IMR-90 (cell line): ENCODE measurements around the gene SEMA4D. TPM values are rescaled to one million over a fixed set of nuclear protein-coding genes. Genes with fewer than 3 reads are reported as not detected.
A peak's percentile ranks its signal among the peaks of the same experiment; 100 is the strongest.

ENCODE experiments used
- ATAC-seq: fragments of 200-7000 bp; cut with Tn5 transposase; 2 replicates; pipeline ENCODE4 v1.9.1; 2020; ENCODE audit warnings: low read depth, mild to moderate bottlenecking, moderate library complexity
- BruUV-seq: library from RNA; stranded (reverse); fragments of 400-500 nt; replicated peaks from 2 replicates; lab custom pipeline; 2021; lab: Mats Ljungman, UMichigan
- CTCF ChIA-PET: fragments of 300-600 bp; formaldehyde crosslinking; extraction: SDS; loops from one replicate; lab custom pipeline; 2021; ENCODE audit warnings: antibody characterized with exemption; lab: Yijun Ruan, JAX
- POLR2A ChIA-PET: fragments of 300-600 bp; sonication (Branson Sonifier 250); formaldehyde crosslinking; loops from one replicate; lab custom pipeline; 2022; ENCODE audit warnings: antibody characterized with exemption; ENCODE audit not compliant: unreplicated experiment; lab: Charles Lee
- DNase-seq: peaks from one replicate; pipeline ENCODE4 v3.0.0; 2013
- H2AFZ ChIP-seq: replicated peaks from 2 replicates; pipeline ENCODE3; 2013; ENCODE audit warnings: low read length, mild to moderate bottlenecking; ENCODE audit not compliant: poor library complexity
- H2AK5ac ChIP-seq: 2 replicates; pipeline ENCODE4 v1.6.1; 2013; ENCODE audit warnings: low read depth, low read length, inconsistent platforms
- H2AK9ac ChIP-seq: replicated peaks from 2 replicates; pipeline ENCODE3; 2013; ENCODE audit warnings: mild to moderate bottlenecking, low read depth, low read length, moderate library complexity; ENCODE audit not compliant: poor library complexity
- H2BK120ac ChIP-seq: 2 replicates; pipeline ENCODE4 v1.6.1; 2013; ENCODE audit warnings: low read depth, low read length, inconsistent platforms
- H2BK15ac ChIP-seq: 3 replicates; pipeline ENCODE4 v1.6.1; 2013; ENCODE audit warnings: low read depth, low read length, inconsistent platforms
- H2BK20ac ChIP-seq: 2 replicates; pipeline ENCODE4 v1.6.1; 2013; ENCODE audit warnings: low read depth, mild to moderate bottlenecking, inconsistent platforms, low read length, moderate library complexity
- H2BK5ac ChIP-seq: 2 replicates; pipeline ENCODE4 v1.6.1; 2013; ENCODE audit warnings: mild to moderate bottlenecking, low read depth, low read length, inconsistent platforms; ENCODE audit not compliant: poor library complexity, severe bottlenecking
- H3K14ac ChIP-seq: replicated peaks from 2 replicates; pipeline ENCODE4 v1.6.1; 2013; ENCODE audit warnings: low read depth, low read length, inconsistent platforms
- H3K18ac ChIP-seq: 2 replicates; pipeline ENCODE4 v1.6.1; 2013; ENCODE audit warnings: low read depth, low read length, control low read depth
- H3K23ac ChIP-seq: 2 replicates; pipeline ENCODE4 v1.6.1; 2013; ENCODE audit warnings: low read depth, low read length, inconsistent platforms
- H3K27ac ChIP-seq: 2 replicates; pipeline ENCODE4 v1.5.1; 2013; ENCODE audit warnings: mild to moderate bottlenecking, control low read depth, low read length; ENCODE audit not compliant: insufficient read depth
- H3K27me3 ChIP-seq: 2 replicates; pipeline ENCODE4 v1.6.1; 2013; ENCODE audit warnings: low read length; ENCODE audit not compliant: control insufficient read depth, insufficient read depth
- H3K36me3 ChIP-seq: 2 replicates; pipeline ENCODE4 v1.6.1; 2013; ENCODE audit warnings: low read length, mixed read lengths; ENCODE audit not compliant: control insufficient read depth, insufficient read depth
- H3K4ac ChIP-seq: 2 replicates; pipeline ENCODE4 v1.6.1; 2013; ENCODE audit warnings: low read depth, low read length, inconsistent platforms
- H3K4me1 ChIP-seq: 2 replicates; pipeline ENCODE4 v1.6.1; 2013; ENCODE audit warnings: low read length, mixed read lengths; ENCODE audit not compliant: control insufficient read depth, insufficient read depth
- H3K4me2 ChIP-seq: 2 replicates; pipeline ENCODE4 v1.6.1; 2013; ENCODE audit warnings: low read depth, mild to moderate bottlenecking, control low read depth, low read length, moderate library complexity
- H3K4me3 ChIP-seq: 2 replicates; pipeline ENCODE4 v1.5.1; 2013; ENCODE audit warnings: low read depth, mild to moderate bottlenecking, control low read depth, low read length, moderate library complexity; ENCODE audit not compliant: insufficient read depth
- H3K56ac ChIP-seq: 2 replicates; pipeline ENCODE4 v1.6.1; 2013; ENCODE audit warnings: low read length, inconsistent platforms; ENCODE audit not compliant: insufficient read depth; ENCODE audit errors: extremely low read depth
- H3K79me1 ChIP-seq, 2 experiments: 2 replicates each; pipeline ENCODE4 v1.6.1; 2013; ENCODE audit warnings: low read length in 2 of 2, inconsistent platforms in 1 of 2, low read depth in 1 of 2
- H3K9ac ChIP-seq: 2 replicates; pipeline ENCODE4 v1.6.1; 2013; ENCODE audit warnings: low read depth, low read length, control low read depth
- H3K9me1 ChIP-seq: 2 replicates; pipeline ENCODE4 v1.6.1; 2013; ENCODE audit warnings: low read length, inconsistent platforms; ENCODE audit not compliant: insufficient read depth
- H3K9me3 ChIP-seq: 2 replicates; pipeline ENCODE4 v1.6.1; 2013; ENCODE audit warnings: low read length; ENCODE audit not compliant: control insufficient read depth, insufficient read depth
- H4K20me1 ChIP-seq: 2 replicates; pipeline ENCODE4 v1.6.1; 2013; ENCODE audit warnings: low read length, inconsistent platforms; ENCODE audit not compliant: insufficient read depth
- H4K5ac ChIP-seq: 2 replicates; pipeline ENCODE4 v1.6.1; 2013; ENCODE audit warnings: mild to moderate bottlenecking, low read depth, low read length, control low read depth
- H4K8ac ChIP-seq, 2 experiments: 2 replicates each; pipeline ENCODE4 v1.6.1; 2013; ENCODE audit warnings: low read depth in 2 of 2, low read length in 2 of 2, control low read depth in 1 of 2, inconsistent platforms in 1 of 2
- H4K91ac ChIP-seq: 2 replicates; pipeline ENCODE4 v1.6.1; 2013; ENCODE audit warnings: low read depth, low read length, inconsistent platforms; ENCODE audit not compliant: insufficient read depth
- BHLHE40 ChIP-seq: fragments of 150-350 bp; IDR thresholded peaks from 2 replicates; pipeline ENCODE4 v1.6.1; 2016; ENCODE audit warnings: mild to moderate bottlenecking, low read depth, low read length
- CEBPB ChIP-seq: IDR thresholded peaks from 2 replicates; pipeline ENCODE4 v1.6.1; 2012; ENCODE audit warnings: low read depth, low read length, improper control_type of control experiment
- CHD1 ChIP-seq: IDR thresholded peaks from 2 replicates; pipeline ENCODE4 v1.6.1; 2012; ENCODE audit warnings: low read depth, low read length, improper control_type of control experiment
- CTCF ChIP-seq: conservative IDR thresholded peaks from 2 replicates; pipeline ENCODE4 v1.5.1; 2012; ENCODE audit warnings: mild to moderate bottlenecking, low read depth, low read length, improper control_type of control experiment
- ELK1 ChIP-seq: fragments of 150-350 bp; IDR thresholded peaks from 2 replicates; pipeline ENCODE4 v1.6.1; 2016; ENCODE audit warnings: low read depth, mild to moderate bottlenecking, low read length, moderate library complexity, borderline replicate concordance
- MAFK ChIP-seq: IDR thresholded peaks from 2 replicates; pipeline ENCODE4 v1.6.1; 2012; ENCODE audit warnings: low read depth, low read length, improper control_type of control experiment
- MAZ ChIP-seq: IDR thresholded peaks from 2 replicates; pipeline ENCODE4 v1.6.1; 2012; ENCODE audit warnings: low read depth, mild to moderate bottlenecking, low read length, improper control_type of control experiment, moderate library complexity, borderline replicate concordance
- MXI1 ChIP-seq: IDR thresholded peaks from 2 replicates; pipeline ENCODE4 v1.6.1; 2012; ENCODE audit warnings: low read depth, mild to moderate bottlenecking, low read length, moderate library complexity, borderline replicate concordance
- NFE2L2 ChIP-seq: fragments of 150-350 bp; IDR thresholded peaks from 2 replicates; pipeline ENCODE4 v1.6.1; 2016; ENCODE audit warnings: low read depth, mild to moderate bottlenecking, low read length
- POLR2A ChIP-seq: IDR thresholded peaks from 2 replicates; pipeline ENCODE4 v1.6.1; 2012; ENCODE audit warnings: mild to moderate bottlenecking, low read depth, low read length
- RAD21 ChIP-seq: IDR thresholded peaks from 2 replicates; pipeline ENCODE4 v1.6.1; 2012; ENCODE audit warnings: low read length, improper control_type of control experiment
- RCOR1 ChIP-seq: IDR thresholded peaks from 2 replicates; pipeline ENCODE4 v1.6.1; 2012; ENCODE audit warnings: mild to moderate bottlenecking, low read length, improper control_type of control experiment; ENCODE audit not compliant: insufficient replicate concordance
- RFX5 ChIP-seq: IDR thresholded peaks from 2 replicates; pipeline ENCODE4 v1.8.0; 2012; ENCODE audit warnings: low read depth, mild to moderate bottlenecking, low read length, moderate library complexity
- SMC3 ChIP-seq: fragments of 150-350 bp; IDR thresholded peaks from 2 replicates; pipeline ENCODE4 v1.6.1; 2016; ENCODE audit warnings: low read depth, mild to moderate bottlenecking, antibody characterized with exemption, low read length, moderate library complexity
- USF2 ChIP-seq: fragments of 150-350 bp; IDR thresholded peaks from 2 replicates; pipeline ENCODE4 v1.6.1; 2017; ENCODE audit warnings: mild to moderate bottlenecking, antibody characterized with exemption, low read length, low read depth
- WGBS, 2 experiments: methylation state at CpG; one replicate each; pipeline versions ENCODE4 v1.1.5 to v1.1.7; 2013; ENCODE audit warnings: missing lambda C conversion rate in 2 of 2; ENCODE audit not compliant: insufficient read length in 1 of 2; ENCODE audit errors: extremely low coverage in 2 of 2; 5-methylcytosine and 5-hydroxymethylcytosine counted together
- dilution Hi-C: fragments of 300-500 bp; cut with HindIII; formaldehyde crosslinking; loops from one replicate; pipeline ENCODE4 v1.14.3; 2018; ENCODE audit warnings: low sequenced_read_pairs; ENCODE audit not compliant: unreplicated experiment
- in situ Hi-C: fragments of 300-500 bp; cut with MboI; formaldehyde crosslinking; loops from 3 replicates; pipeline ENCODE4 v1.14.3; 2019; ENCODE audit warnings: low sequenced_read_pairs, inconsistent platforms, mixed read lengths
- intact Hi-C: fragments of 100-400 bp; cut with micrococcal nuclease; formaldehyde crosslinking; loops from 2 replicates; pipeline ENCODE4 v1.10.0; 2022
- polyA plus RNA-seq, 3 experiments: library from polyadenylated mRNA; depleted of rRNA; stranded (reverse); fragments of >200 nt; gene quantifications; 2 replicates each; pipeline ENCODE4 v1.2.3, GENCODE V29; 2012; ENCODE audit warnings: low replicate concordance in 1 of 3
- total RNA-seq: library from RNA; depleted of rRNA; stranded (reverse); fragments of >200 nt; gene quantifications from 2 replicates; pipeline ENCODE4 v1.2.3, GENCODE V29; 2012

The SEMA4D gene
- total and polyA plus RNA-seq, 2 of the 4 experiments (the other 2 are of a cell fraction), result 0.90 to 1.5 TPM

DNA sequence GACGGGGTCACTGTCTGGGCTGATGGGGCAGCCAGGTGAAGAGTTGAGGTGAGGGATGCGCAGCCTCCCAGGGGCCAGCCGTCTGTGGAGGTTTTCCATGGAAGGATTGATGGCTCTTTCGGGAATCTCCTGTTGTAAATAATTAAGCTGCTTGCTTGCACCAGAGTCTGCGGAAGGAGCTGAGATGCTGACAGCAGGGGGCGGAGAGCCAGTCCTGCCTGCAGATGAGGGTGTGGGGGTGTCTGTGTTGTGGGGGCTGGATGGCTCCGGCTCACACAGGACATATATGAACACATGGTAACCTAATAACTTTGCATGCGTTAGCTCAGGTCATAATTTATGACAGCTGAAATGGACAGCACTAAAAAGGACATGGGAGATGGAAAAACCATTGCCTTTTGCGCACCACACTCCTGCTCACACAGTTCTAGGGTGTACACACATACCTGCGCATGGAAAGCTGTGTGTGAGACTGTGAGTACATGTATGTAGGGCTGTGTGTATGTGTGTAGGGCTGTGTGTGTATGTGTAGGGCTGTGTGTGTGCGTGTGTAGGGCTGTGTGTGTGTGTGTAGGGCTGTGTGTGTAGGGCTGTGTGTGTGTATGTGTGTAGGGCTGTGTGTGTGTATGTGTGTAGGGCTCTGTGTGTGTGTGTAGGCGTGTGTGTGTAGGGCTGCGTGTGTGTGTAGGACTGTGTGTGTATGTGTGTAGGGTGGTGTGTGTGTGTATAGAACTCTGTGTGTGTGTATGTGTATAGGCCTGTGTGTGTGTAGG lies 36.8 kb upstream of the SEMA4D start:
- in situ Hi-C loops (no loop called here), dilution Hi-C loops (no loop called here), intact Hi-C loops (no loop called here)
- H3K79me1 ChIP-seq, result no peaks in the 10 kb centered on the region
- 50% methylated on average over 2 of the region's 13 CpGs; no CpG with 5 or more reads in 1 of the 2 experiments for WGBS, 2 experiments
- H3K4me1 ChIP-seq, result no peaks in the 10 kb centered on the region
- no peak for DNase-seq
- H3K4me2 ChIP-seq, result no peak overlapping the region
- peaks cover 12% of the 10 kb centered on the region; the same call in 1 of the 2 replicates for H3K27me3 ChIP-seq
- no peaks in the 10 kb centered on the region for H3K9me3 ChIP-seq
- no peak overlapping the region for H3K56ac ChIP-seq
- no TSS peak for BruUV-seq
- CTCF ChIA-PET, result no interaction called here
- no peak overlapping the region for H3K4me3 ChIP-seq
- H2AK9ac ChIP-seq, result no peak overlapping the region
- H3K9me1 ChIP-seq, result 0 out of 2 replicates have a peak, but pooled peaks cover 3% of the 10 kb centered on the region
- H3K18ac ChIP-seq, result no peak overlapping the region
- POLR2A ChIA-PET, result no interaction called here
- H2BK20ac ChIP-seq, result no peak overlapping the region
- no peak overlapping the region for H2AK5ac ChIP-seq
- H4K8ac ChIP-seq, result no peak overlapping the region
- H4K91ac ChIP-seq, result no peak overlapping the region
- peak overlapping the region; percentile 67 for H2BK5ac ChIP-seq
- H3K14ac ChIP-seq, result no peak overlapping the region
- H4K20me1 ChIP-seq, result no peaks in the 10 kb centered on the region
- H3K9ac ChIP-seq, result no peak overlapping the region
- no peaks in the 10 kb centered on the region for H3K36me3 ChIP-seq
- H2BK120ac ChIP-seq, result no peak overlapping the region
- no peak overlapping the region for H3K27ac ChIP-seq
- H3K4ac ChIP-seq, result no peak overlapping the region
- no peak overlapping the region for H2AFZ ChIP-seq
- no peak for ATAC-seq
- H4K5ac ChIP-seq, result no peak overlapping the region
- no peak overlapping the region for H2BK15ac ChIP-seq
- H3K23ac ChIP-seq, result no peak overlapping the region; the same call in 1 of the 2 replicates
- TF ChIP-seq RFX5 (no peak), RCOR1 (no peak), NFE2L2 (no peak), SMC3 (no peak), CTCF (no peak), BHLHE40 (no peak), CEBPB (no peak), MAZ (no peak), MAFK (no peak), POLR2A (no peak), CHD1 (no peak), MXI1 (no peak), USF2 (no peak), ELK1 (no peak), RAD21 (no peak)
